Measurements from ENCODE around the gene KCNG3.

Gene KCNG3

GRCh38 chr2:42486145-42486906 is 7.5 kb downstream of the KCNG3 start:
- no peak for DNase-seq (ENCODE audit: low read depth)

- no peak for DNase-seq (ENCODE audit: low read depth)
Observed at GRCh38 chr2:42480402-42480801, 13.4 kb downstream of the KCNG3 start.

- DNase-seq (ENCODE audit: low read depth) = no peak
Observed at GRCh38 chr2:42474765-42475454, 18.9 kb downstream of the KCNG3 start.

GRCh38 chr2:42470706-42471105 is 23.1 kb downstream of the KCNG3 start:
- DNase-seq (ENCODE audit: low read depth) = no peak

- DNase-seq (ENCODE audit: low read depth) = no peak
Observed at GRCh38 chr2:42464631-42465030, 29.2 kb downstream of the KCNG3 start.

GRCh38 chr2:42463570-42463969 is 30.2 kb downstream of the KCNG3 start:
- DNase-seq (ENCODE audit: low read depth) = no peak

GRCh38 chr2:42459296-42459695 is 34.5 kb downstream of the KCNG3 start:
- DNase-seq (ENCODE audit: low read depth) = no peak

- no peak for DNase-seq (ENCODE audit: low read depth)
Observed at GRCh38 chr2:42458396-42458795, 35.4 kb downstream of the KCNG3 start.

GRCh38 chr2:42457011-42457410 is 36.8 kb downstream of the KCNG3 start:
- DNase-seq (ENCODE audit: low read depth) = no peak

- DNase-seq (ENCODE audit: low read depth) = no peak
Observed at GRCh38 chr2:42456126-42456839, 37.5 kb downstream of the KCNG3 start.

- DNase-seq (ENCODE audit: low read depth) = no peak
Observed at GRCh38 chr2:42452545-42452944, 41.2 kb downstream of the KCNG3 start.

- no peak for DNase-seq (ENCODE audit: low read depth)
Observed at GRCh38 chr2:42450136-42450535, 43.6 kb downstream of the KCNG3 start.

GRCh38 chr2:42449163-42450087 is 44.4 kb downstream of the KCNG3 start:
- no peak for DNase-seq (ENCODE audit: low read depth)

- no peak for DNase-seq (ENCODE audit: low read depth)
Observed at GRCh38 chr2:42448163-42448562, 45.6 kb downstream of the KCNG3 start.

GRCh38 chr2:42446503-42447271 is 47.1 kb downstream of the KCNG3 start:
- no peak for DNase-seq (ENCODE audit: low read depth)

GRCh38 chr2:42443718-42444399 is 49.9 kb downstream of the KCNG3 start:
- no peak for DNase-seq (ENCODE audit: low read depth)

- no peak for DNase-seq (ENCODE audit: low read depth)
Observed at GRCh38 chr2:42442774-42443173, 51.0 kb downstream of the KCNG3 start.

GRCh38 chr2:42438685-42439084 is 55.1 kb downstream of the KCNG3 start:
- no peak for DNase-seq (ENCODE audit: low read depth)

- DNase-seq (ENCODE audit: low read depth) = no peak
Observed at GRCh38 chr2:42436370-42436769, 57.4 kb downstream of the KCNG3 start.

GRCh38 chr2:42435628-42436027 is 58.2 kb downstream of the KCNG3 start:
- no peak for DNase-seq (ENCODE audit: low read depth)

- no peak for DNase-seq (ENCODE audit: low read depth)
Observed at GRCh38 chr2:42430188-42430587, 63.6 kb downstream of the KCNG3 start.
